ENCODE results near the gene NINJ1. TPM values are rescaled to one million over a fixed set of nuclear protein-coding genes. Genes with fewer than 3 reads are reported as not detected.

NINJ1 gene
- total RNA-seq, 4 donors from 2014 or later, result 47.0 to 56.8 (median 54.5) TPM

GRCh38 chr9:93077367-93077766, 56.7 kb downstream of the NINJ1 start:
- Histone ChIP-seq H3K27me3 (no peaks in the 10 kb centered on the region), H3K27ac (no peak overlapping the region), H3K4me3 (no peak overlapping the region), H3K36me3 (no peaks in the 10 kb centered on the region), H3K9me3 (no peaks in the 10 kb centered on the region), H3K4me1 (peaks cover 0 to 7% (median 0%) of the 10 kb centered on the region in 4 donors)
- TF ChIP-seq CTCF (IDR thresholded peaks at IDR 0.05) (no peak), POLR2A (IDR thresholded peaks at IDR 0.05) (no peak)
- DNase-seq, result peak in 1 of 3 donors; percentile 3

GRCh38 chr9:93076792-93077128, 57.3 kb downstream of the NINJ1 start:
- no peak for DNase-seq
- Histone ChIP-seq H3K4me3 (no peak overlapping the region), H3K36me3 (no peaks in the 10 kb centered on the region), H3K9me3 (no peaks in the 10 kb centered on the region), H3K27ac (no peak overlapping the region), H3K4me1 (peaks cover 0 to 12% (median 0%) of the 10 kb centered on the region in 4 donors), H3K27me3 (no peaks in the 10 kb centered on the region)
- TF ChIP-seq CTCF (IDR thresholded peaks at IDR 0.05) (no peak), POLR2A (IDR thresholded peaks at IDR 0.05) (no peak)

- no peak overlapping the region for H3K4me3 ChIP-seq
- H3K27me3 ChIP-seq, result no peaks in the 10 kb centered on the region
- H3K36me3 ChIP-seq, result no peaks in the 10 kb centered on the region
- peaks cover 0 to 12% (median 0%) of the 10 kb centered on the region in 4 donors for H3K4me1 ChIP-seq
- H3K27ac ChIP-seq, result no peak overlapping the region
- no peak for DNase-seq
- H3K9me3 ChIP-seq, result no peaks in the 10 kb centered on the region
- TF ChIP-seq CTCF (IDR thresholded peaks at IDR 0.05), result no peak
- TF ChIP-seq POLR2A (IDR thresholded peaks at IDR 0.05), result no peak
Observed at GRCh38 chr9:93076101-93076791, 57.8 kb downstream of the NINJ1 start.

- no peaks in the 10 kb centered on the region for H3K36me3 ChIP-seq
- H3K4me1 ChIP-seq, result peaks cover 0 to 12% (median 0%) of the 10 kb centered on the region in 4 donors
- peak overlapping the region in 2 of 4 donors; percentile 17 to 19 for H3K27ac ChIP-seq
- no peak for TF ChIP-seq CTCF (IDR thresholded peaks at IDR 0.05)
- no peak for TF ChIP-seq POLR2A (IDR thresholded peaks at IDR 0.05)
- peak in 1 of 3 donors; percentile 53 for DNase-seq
- H3K4me3 ChIP-seq, result no peak overlapping the region
- no peaks in the 10 kb centered on the region for H3K27me3 ChIP-seq
- H3K9me3 ChIP-seq, result no peaks in the 10 kb centered on the region
Observed at GRCh38 chr9:93072383-93072795, 61.7 kb downstream of the NINJ1 start.

Other genes with a start within 250 kb of the NINJ1 start
- 10 to 100 TPM in 1 of 4 donors, 1 to 10 TPM in 3; 4.6 to 48.7 (median 7.8) TPM for gene FGD3, start 186.7 kb downstream of the NINJ1 start, total RNA-seq
- 10 to 100 TPM in 1 of 4 donors, 1 to 10 TPM in 3; 5.5 to 21.5 (median 7.9) TPM for gene SUSD3, start 75.5 kb downstream of the NINJ1 start, total RNA-seq
- gene CARD19, start 38.0 kb downstream of the NINJ1 start, total RNA-seq, result 10 to 100 TPM; 34.7 to 74.4 (median 58.9) TPM
- 100 to 1,000 TPM; 155 to 577 (median 259) TPM for gene WNK2, start 49.9 kb upstream of the NINJ1 start, total RNA-seq

All from Peyer's patch (tissue), 4 donors.